ENCODE results near the gene AIF1.
"Not testable (repeated sequence)": the region's sequence is repeated elsewhere in the genome, so short reads cannot be mapped to it uniquely, and the experiment has no call there.

The AIF1 gene

GRCh38 chr6:31580807-31581433 lies 34.1 kb upstream of the AIF1 start:
- DNase-seq, result peak; percentile 92

DNA sequence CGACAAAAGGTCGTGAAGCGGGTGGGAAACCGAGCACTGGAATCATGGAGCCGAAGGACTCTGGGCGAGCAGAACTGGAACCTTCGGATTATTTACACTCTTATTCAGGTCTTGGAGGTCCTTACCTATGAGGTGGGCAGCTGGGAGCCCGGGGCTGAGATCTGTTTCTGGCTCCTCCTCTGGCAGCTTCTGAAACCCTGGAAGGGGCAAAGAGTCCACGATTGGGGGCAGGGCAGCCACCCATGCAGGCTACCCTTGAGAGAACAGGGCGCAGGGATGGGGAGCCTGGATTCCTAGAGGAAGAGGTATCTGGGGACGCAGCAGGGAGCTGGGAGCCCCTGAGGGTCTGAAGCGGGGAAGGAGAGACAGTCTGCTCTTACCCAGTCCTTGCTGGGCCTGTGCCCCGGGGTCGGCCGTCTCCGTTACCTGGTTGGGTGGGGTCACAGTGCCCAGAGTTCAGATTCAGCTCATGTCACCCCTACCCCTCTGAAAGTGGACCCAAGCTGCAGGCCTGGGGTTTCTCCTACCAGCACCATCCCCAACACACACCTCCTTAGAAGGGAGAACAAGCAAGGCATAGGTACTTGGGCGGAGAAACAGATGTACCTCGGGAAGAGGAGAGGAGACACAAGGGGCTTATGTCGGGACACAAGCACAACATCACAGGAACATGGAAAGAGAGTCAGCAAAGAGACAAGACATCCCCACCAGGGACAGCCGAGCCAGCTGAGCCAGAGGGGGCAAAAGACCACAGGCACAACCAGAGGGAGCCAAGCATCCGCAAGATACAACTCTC lies 33.4 kb upstream of the AIF1 start:
- DNase-seq, result peak; percentile 24

DNA sequence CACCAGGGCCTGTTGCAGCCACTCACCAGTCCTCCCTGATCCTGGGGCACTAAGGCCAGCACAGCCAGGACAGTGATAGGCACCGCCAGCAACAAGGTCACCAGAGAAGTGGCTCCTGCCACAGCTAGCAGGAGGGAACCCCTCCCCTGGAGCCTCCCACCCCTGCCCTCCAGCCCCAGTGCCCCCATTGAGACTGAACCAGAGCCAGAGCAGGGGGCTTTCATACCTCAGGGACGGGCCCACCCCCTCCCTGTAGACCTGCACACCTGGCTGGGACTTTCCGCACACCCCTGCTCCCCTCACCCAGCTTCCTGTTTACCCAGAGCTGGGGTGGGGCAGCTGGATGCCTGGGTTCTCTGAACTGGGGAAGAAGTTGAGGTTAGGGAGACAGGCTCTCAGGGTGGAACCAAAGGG lies 32.8 kb upstream of the AIF1 start, which contains the start of gene LTB:
TSS of gene LTB (minus strand) at position 195 of the 414 bp plus-strand sequence. CDS start at position 188, 7 bp downstream.
- peak; percentile 40 for DNase-seq

- peak; percentile 73 for DNase-seq
Measured at GRCh38 chr6:31585491-31585890, 29.5 kb upstream of the AIF1 start.

DNA sequence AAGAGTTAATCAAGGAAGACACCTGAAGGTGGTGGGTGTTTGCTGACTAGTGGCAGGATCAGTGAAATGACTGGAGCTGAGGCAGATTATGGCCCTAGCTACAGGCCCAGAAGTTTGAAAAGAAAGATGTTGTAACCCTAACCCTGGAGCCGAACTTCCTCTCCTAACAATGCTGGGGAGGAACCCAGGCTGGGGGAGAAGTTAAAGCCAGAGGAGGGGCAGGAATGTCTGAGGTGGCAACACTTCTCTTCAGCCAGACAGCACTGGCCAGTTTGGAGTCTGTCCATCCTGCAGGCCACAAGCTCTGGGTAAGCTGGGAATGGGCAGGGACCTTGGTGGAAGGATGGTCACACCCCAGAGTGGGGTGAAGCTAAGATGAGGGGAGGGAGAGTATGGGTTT lies 29.0 kb upstream of the AIF1 start, which contains the start of gene LST1:
TSS of gene LST1 (plus strand) at position 270 of the 400 bp plus-strand sequence. CDS start 1,023 bp downstream, outside the sequence.
- DNase-seq, result peak; percentile 14

DNA sequence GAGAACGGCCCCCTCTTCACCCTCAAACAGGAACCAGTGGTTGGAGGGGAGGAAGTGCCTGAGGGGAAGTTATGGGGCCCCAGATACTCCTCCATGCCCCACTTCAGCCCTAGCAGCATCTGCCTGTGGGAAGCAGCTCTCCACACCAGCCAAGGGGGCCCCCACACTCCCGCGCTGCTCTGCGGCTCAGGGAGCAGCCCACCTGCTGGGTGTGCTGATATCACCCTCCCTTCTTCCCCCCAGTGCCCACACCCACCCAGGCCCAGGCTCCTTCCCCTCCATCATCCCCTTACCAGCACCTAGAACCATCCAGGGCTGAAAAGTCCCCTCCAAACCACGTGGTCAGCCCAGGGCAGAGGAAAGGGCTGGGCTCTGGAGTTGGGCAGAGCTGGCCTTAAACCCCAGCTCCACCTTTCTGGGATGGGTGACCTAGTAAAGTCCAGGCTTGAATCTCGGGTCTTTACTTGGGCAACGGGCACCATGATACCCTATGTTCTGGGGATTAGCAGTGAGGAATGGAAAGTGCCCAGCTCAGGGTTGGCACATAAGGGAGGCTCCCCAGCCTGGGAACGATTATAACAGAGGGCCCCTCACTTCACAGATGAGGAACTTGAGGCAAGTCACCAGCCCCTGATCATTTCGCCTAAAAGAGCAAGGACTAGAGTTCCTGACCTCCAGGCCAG lies 28.3 kb upstream of the AIF1 start:
- DNase-seq, result peak; percentile 15

- no peak for DNase-seq
Measured at GRCh38 chr6:31587791-31588777, 26.9 kb upstream of the AIF1 start.

DNA sequence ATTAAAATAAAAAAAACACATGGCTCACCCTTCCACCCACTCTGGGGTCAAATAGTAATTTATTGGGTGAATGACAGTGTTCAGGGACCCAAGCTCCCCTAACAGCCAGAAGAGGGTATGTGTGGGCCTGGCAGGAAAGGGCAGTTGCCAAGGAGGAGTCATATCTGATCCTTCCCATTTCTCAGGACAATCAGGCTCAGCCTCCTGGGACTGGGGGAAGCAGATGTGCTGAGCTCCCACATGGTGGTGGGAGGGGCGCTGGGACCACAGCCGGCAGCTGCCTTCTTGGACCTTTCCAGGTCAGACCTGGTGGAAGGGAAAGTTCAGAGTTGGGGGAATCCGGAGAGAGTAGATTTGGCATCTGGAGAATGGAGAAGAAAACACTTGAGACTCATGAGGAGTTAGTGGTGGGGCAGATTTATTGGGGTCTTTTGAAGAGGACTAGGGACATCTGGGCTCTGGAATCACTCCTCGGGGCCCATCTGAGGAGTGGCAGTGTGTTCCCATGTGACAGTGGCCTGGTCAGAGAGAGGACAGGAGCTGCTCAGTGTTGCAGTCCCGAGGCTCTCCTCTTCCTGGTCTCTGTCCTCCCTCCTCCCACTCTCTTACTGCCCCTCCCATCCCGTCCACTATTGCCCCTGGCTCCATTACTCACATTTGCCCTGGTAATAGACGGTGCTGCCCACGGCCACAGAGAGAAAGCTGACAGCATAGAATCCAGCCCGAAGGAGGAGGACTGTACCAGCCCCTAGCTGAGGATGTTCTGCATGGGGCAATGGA lies 26.0 kb upstream of the AIF1 start:
- DNase-seq, result no peak

DNA sequence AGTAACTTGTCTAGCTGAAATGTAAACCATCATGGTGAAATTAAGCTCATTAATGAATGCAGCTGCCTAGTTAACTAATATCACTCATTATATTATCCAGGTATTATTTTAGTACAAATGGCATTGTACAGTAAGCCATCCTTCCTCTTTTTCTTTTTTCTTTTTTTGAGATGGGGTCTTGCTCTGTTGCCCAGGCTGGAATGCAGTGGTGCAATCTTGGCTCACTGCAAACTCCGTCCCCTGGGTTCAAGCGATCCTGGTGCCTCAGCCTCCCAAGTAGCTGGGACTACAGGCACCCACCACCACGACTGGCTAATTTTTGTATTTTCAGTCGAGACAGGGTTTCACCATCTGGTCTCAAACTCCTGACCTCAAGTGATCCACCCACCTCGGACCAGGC lies 24.3 kb upstream of the AIF1 start:
- DNase-seq, result not testable (repeated sequence)

- no peak for DNase-seq
Measured at GRCh38 chr6:31592396-31592771, 22.6 kb upstream of the AIF1 start.

DNA sequence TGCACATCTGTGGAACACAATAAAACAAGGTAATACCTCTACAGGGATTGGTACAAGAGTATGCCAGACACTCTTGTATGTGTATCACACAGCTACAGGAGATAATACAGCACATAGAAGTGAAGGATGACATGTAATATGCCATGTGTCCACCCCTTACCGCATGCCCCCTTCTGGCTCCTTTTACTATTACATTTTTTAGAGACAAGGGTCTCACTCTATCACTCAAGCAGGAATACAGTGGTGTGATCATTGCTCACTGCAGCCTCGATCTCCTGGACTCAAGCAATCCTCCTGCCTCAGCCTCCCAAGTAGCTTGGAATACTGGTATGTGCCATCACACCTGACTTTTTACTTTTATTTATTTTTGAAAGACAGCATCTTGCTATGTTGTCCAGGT lies 18.0 kb upstream of the AIF1 start:
- peak; percentile 51 for DNase-seq

DNA sequence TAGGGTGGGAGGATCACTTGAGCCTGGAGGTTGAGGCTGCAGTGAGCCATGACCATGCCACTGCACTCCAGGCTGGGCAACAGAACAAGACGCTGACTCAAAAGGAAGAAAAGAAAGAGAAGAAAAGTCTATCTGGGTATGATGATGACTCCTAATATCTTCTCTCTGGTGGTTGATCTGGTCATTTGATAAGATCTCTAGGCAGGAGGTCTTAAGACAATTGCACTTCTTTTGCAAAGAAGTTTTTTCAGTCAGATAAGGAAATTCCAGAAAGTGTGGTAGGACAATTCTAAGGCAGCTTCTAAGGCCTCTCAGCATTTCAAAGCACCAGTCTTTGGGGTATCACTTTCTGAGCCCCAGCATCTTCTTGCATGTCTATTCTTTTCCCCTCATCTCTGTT lies 7.7 kb upstream of the AIF1 start:
- no peak for DNase-seq

GRCh38 chr6:31609519-31610406 lies 5.3 kb upstream of the AIF1 start:
- DNase-seq, result no peak

DNA sequence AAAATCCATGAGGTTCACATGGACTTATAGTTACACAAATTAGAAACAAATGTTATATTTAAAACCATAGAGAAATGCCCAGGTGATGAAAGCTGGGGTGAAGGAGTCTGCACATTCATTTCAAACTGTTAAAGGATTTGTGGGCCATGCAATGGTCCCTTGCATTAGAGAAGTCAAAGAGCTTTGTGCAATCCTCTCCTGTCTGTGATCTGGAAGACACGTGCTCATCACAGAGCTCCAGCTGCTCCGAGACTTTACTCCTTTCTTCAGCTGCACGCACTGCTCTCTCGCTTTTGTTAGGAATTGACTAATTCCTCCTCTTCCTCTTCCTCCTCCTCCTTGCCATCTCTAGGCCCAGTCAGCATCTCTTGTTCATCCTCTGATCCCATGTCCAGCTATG lies 4.1 kb upstream of the AIF1 start:
- no peak for DNase-seq

GRCh38 chr6:31614075-31614619 lies 887 bp upstream of the AIF1 start:
- DNase-seq, result no peak

DNA sequence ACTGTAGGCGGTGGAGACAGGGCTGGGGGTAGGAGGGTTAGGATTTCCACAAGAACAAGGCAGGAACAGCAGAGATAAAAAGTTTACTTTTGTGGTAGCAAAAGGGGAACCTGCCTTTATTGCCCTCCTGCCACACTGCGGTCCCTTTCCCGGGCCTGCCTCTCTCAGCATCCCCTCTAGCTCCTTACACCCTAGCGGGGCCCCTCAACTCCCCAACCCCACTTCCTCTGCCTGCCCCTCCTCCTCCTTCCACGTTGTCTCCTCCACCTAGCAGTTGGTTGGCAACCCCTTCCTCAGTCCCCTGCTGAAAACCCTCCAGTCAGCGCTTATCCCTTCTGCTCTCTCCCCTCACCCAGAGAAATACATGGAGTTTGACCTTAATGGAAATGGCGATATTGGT lies 714 bp downstream of the AIF1 start:
- DNase-seq, result peak; percentile 51

DNA sequence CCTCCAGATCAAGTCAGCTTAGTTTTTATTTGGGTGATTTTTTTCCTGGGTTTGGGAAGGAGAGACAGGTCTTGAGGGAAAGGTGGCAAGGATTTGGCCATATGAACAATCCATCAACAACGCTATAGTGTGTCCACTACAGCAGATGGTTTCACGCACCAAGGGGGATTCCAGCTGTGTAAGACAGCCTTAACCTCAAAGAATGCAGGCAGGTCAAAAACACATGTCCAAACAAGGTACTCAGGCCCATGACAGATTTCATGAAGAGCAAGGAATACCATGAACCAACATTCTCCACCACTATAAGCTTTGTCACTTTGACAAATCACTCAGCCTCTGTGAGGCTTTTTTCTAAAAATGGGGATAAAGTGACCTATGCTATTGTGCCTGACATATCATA lies 2.0 kb downstream of the AIF1 start:
- no peak for DNase-seq

- DNase-seq, result peak; percentile 98
Measured at GRCh38 chr6:31619805-31620585, 5.0 kb downstream of the AIF1 start.

DNA sequence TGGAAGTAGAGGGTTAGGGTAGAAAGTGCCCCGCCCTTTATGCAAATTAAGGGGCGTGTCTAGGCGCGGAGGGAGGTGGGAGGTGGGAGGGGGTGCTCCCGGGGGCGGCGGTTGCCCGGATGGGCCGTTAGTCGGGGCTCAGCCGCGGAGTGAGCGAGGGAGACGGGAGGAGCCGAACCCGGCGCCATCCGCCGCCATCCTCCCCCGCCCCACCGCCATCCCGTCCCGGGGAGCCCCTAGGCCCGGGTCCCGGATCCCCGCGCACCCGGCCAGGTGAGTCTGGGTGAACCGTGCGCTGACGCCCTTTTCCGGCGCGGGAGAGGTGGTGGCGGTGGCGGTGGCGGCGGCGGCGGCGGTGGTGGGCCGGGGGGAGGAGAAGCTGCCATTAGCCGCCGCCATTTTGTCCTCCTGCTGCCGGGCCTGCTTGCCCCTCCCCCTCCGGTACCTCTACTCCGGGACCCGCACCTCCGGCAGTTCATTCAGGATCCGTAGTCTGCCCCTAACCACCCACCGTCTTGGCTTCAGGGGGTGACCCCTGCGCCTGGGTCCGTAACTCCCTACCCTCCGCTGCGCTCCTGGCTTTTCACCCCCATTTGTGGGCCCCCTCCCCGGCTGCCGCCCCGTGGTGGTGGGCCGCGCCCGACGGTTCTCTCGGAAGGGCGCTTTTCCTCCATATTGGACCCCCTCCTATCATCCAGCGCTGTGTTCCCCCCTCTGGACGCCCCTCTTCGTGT lies 5.7 kb downstream of the AIF1 start, which contains the start of gene PRRC2A:
TSS of gene PRRC2A (plus strand) at position 130 of the 734 bp plus-strand sequence. CDS start 2,075 bp downstream, outside the sequence.
- peak; percentile 98 for DNase-seq

All from activated CD4-positive, alpha-beta T cell treated with anti-CD3 and anti-CD28 coated beads for 48 hours (primary cell).